IMR-90 (cell line): ENCODE measurements around the gene AP4S1. TPM values are rescaled to one million over a fixed set of nuclear protein-coding genes. Genes with fewer than 3 reads are reported as not detected.

Experiments used
- ATAC-seq: fragments of 200-7000 bp; cut with Tn5 transposase; 2 replicates; pipeline ENCODE4 v1.9.1; 2020; ENCODE audit warnings: low read depth, mild to moderate bottlenecking, moderate library complexity
- BruUV-seq: library from RNA; stranded (reverse); fragments of 400-500 nt; replicated peaks from 2 replicates; lab custom pipeline; 2021; lab: Mats Ljungman, UMichigan
- CTCF ChIA-PET: fragments of 300-600 bp; formaldehyde crosslinking; extraction: SDS; loops from one replicate; lab custom pipeline; 2021; ENCODE audit warnings: antibody characterized with exemption; lab: Yijun Ruan, JAX
- POLR2A ChIA-PET: fragments of 300-600 bp; sonication (Branson Sonifier 250); formaldehyde crosslinking; loops from one replicate; lab custom pipeline; 2022; ENCODE audit warnings: antibody characterized with exemption; ENCODE audit not compliant: unreplicated experiment; lab: Charles Lee
- DNase-seq: peaks from one replicate; pipeline ENCODE4 v3.0.0; 2013
- H2AFZ ChIP-seq: replicated peaks from 2 replicates; pipeline ENCODE3; 2013; ENCODE audit warnings: low read length, mild to moderate bottlenecking; ENCODE audit not compliant: poor library complexity
- H2AK5ac ChIP-seq: 2 replicates; pipeline ENCODE4 v1.6.1; 2013; ENCODE audit warnings: low read depth, low read length, inconsistent platforms
- H2AK9ac ChIP-seq: replicated peaks from 2 replicates; pipeline ENCODE3; 2013; ENCODE audit warnings: mild to moderate bottlenecking, low read depth, low read length, moderate library complexity; ENCODE audit not compliant: poor library complexity
- H2BK120ac ChIP-seq: 2 replicates; pipeline ENCODE4 v1.6.1; 2013; ENCODE audit warnings: low read depth, low read length, inconsistent platforms
- H2BK15ac ChIP-seq: 3 replicates; pipeline ENCODE4 v1.6.1; 2013; ENCODE audit warnings: low read depth, low read length, inconsistent platforms
- H2BK20ac ChIP-seq: 2 replicates; pipeline ENCODE4 v1.6.1; 2013; ENCODE audit warnings: low read depth, mild to moderate bottlenecking, inconsistent platforms, low read length, moderate library complexity
- H2BK5ac ChIP-seq: 2 replicates; pipeline ENCODE4 v1.6.1; 2013; ENCODE audit warnings: mild to moderate bottlenecking, low read depth, low read length, inconsistent platforms; ENCODE audit not compliant: poor library complexity, severe bottlenecking
- H3K14ac ChIP-seq: replicated peaks from 2 replicates; pipeline ENCODE4 v1.6.1; 2013; ENCODE audit warnings: low read depth, low read length, inconsistent platforms
- H3K18ac ChIP-seq: 2 replicates; pipeline ENCODE4 v1.6.1; 2013; ENCODE audit warnings: low read depth, low read length, control low read depth
- H3K23ac ChIP-seq: 2 replicates; pipeline ENCODE4 v1.6.1; 2013; ENCODE audit warnings: low read depth, low read length, inconsistent platforms
- H3K27ac ChIP-seq: 2 replicates; pipeline ENCODE4 v1.5.1; 2013; ENCODE audit warnings: mild to moderate bottlenecking, control low read depth, low read length; ENCODE audit not compliant: insufficient read depth
- H3K27me3 ChIP-seq: 2 replicates; pipeline ENCODE4 v1.6.1; 2013; ENCODE audit warnings: low read length; ENCODE audit not compliant: control insufficient read depth, insufficient read depth
- H3K36me3 ChIP-seq: 2 replicates; pipeline ENCODE4 v1.6.1; 2013; ENCODE audit warnings: low read length, mixed read lengths; ENCODE audit not compliant: control insufficient read depth, insufficient read depth
- H3K4ac ChIP-seq: 2 replicates; pipeline ENCODE4 v1.6.1; 2013; ENCODE audit warnings: low read depth, low read length, inconsistent platforms
- H3K4me1 ChIP-seq: 2 replicates; pipeline ENCODE4 v1.6.1; 2013; ENCODE audit warnings: low read length, mixed read lengths; ENCODE audit not compliant: control insufficient read depth, insufficient read depth
- H3K4me2 ChIP-seq: 2 replicates; pipeline ENCODE4 v1.6.1; 2013; ENCODE audit warnings: low read depth, mild to moderate bottlenecking, control low read depth, low read length, moderate library complexity
- H3K4me3 ChIP-seq: 2 replicates; pipeline ENCODE4 v1.5.1; 2013; ENCODE audit warnings: low read depth, mild to moderate bottlenecking, control low read depth, low read length, moderate library complexity; ENCODE audit not compliant: insufficient read depth
- H3K56ac ChIP-seq: 2 replicates; pipeline ENCODE4 v1.6.1; 2013; ENCODE audit warnings: low read length, inconsistent platforms; ENCODE audit not compliant: insufficient read depth; ENCODE audit errors: extremely low read depth
- H3K79me1 ChIP-seq, 2 experiments: 2 replicates each; pipeline ENCODE4 v1.6.1; 2013; ENCODE audit warnings: low read length in 2 of 2, inconsistent platforms in 1 of 2, low read depth in 1 of 2
- H3K9ac ChIP-seq: 2 replicates; pipeline ENCODE4 v1.6.1; 2013; ENCODE audit warnings: low read depth, low read length, control low read depth
- H3K9me1 ChIP-seq: 2 replicates; pipeline ENCODE4 v1.6.1; 2013; ENCODE audit warnings: low read length, inconsistent platforms; ENCODE audit not compliant: insufficient read depth
- H3K9me3 ChIP-seq: 2 replicates; pipeline ENCODE4 v1.6.1; 2013; ENCODE audit warnings: low read length; ENCODE audit not compliant: control insufficient read depth, insufficient read depth
- H4K20me1 ChIP-seq: 2 replicates; pipeline ENCODE4 v1.6.1; 2013; ENCODE audit warnings: low read length, inconsistent platforms; ENCODE audit not compliant: insufficient read depth
- H4K5ac ChIP-seq: 2 replicates; pipeline ENCODE4 v1.6.1; 2013; ENCODE audit warnings: mild to moderate bottlenecking, low read depth, low read length, control low read depth
- H4K8ac ChIP-seq, 2 experiments: 2 replicates each; pipeline ENCODE4 v1.6.1; 2013; ENCODE audit warnings: low read depth in 2 of 2, low read length in 2 of 2, control low read depth in 1 of 2, inconsistent platforms in 1 of 2
- H4K91ac ChIP-seq: 2 replicates; pipeline ENCODE4 v1.6.1; 2013; ENCODE audit warnings: low read depth, low read length, inconsistent platforms; ENCODE audit not compliant: insufficient read depth
- BHLHE40 ChIP-seq: fragments of 150-350 bp; IDR thresholded peaks from 2 replicates; pipeline ENCODE4 v1.6.1; 2016; ENCODE audit warnings: mild to moderate bottlenecking, low read depth, low read length
- CEBPB ChIP-seq: IDR thresholded peaks from 2 replicates; pipeline ENCODE4 v1.6.1; 2012; ENCODE audit warnings: low read depth, low read length, improper control_type of control experiment
- CHD1 ChIP-seq: IDR thresholded peaks from 2 replicates; pipeline ENCODE4 v1.6.1; 2012; ENCODE audit warnings: low read depth, low read length, improper control_type of control experiment
- FOS ChIP-seq: fragments of 150-350 bp; IDR thresholded peaks from 2 replicates; pipeline ENCODE4 v1.6.1; 2016; ENCODE audit warnings: low read depth, low read length
- MAFK ChIP-seq: IDR thresholded peaks from 2 replicates; pipeline ENCODE4 v1.6.1; 2012; ENCODE audit warnings: low read depth, low read length, improper control_type of control experiment
- MAZ ChIP-seq: IDR thresholded peaks from 2 replicates; pipeline ENCODE4 v1.6.1; 2012; ENCODE audit warnings: low read depth, mild to moderate bottlenecking, low read length, improper control_type of control experiment, moderate library complexity, borderline replicate concordance
- MXI1 ChIP-seq: IDR thresholded peaks from 2 replicates; pipeline ENCODE4 v1.6.1; 2012; ENCODE audit warnings: low read depth, mild to moderate bottlenecking, low read length, moderate library complexity, borderline replicate concordance
- NFE2L2 ChIP-seq: fragments of 150-350 bp; IDR thresholded peaks from 2 replicates; pipeline ENCODE4 v1.6.1; 2016; ENCODE audit warnings: low read depth, mild to moderate bottlenecking, low read length
- POLR2A ChIP-seq: IDR thresholded peaks from 2 replicates; pipeline ENCODE4 v1.6.1; 2012; ENCODE audit warnings: mild to moderate bottlenecking, low read depth, low read length
- RAD21 ChIP-seq: IDR thresholded peaks from 2 replicates; pipeline ENCODE4 v1.6.1; 2012; ENCODE audit warnings: low read length, improper control_type of control experiment
- RCOR1 ChIP-seq: IDR thresholded peaks from 2 replicates; pipeline ENCODE4 v1.6.1; 2012; ENCODE audit warnings: mild to moderate bottlenecking, low read length, improper control_type of control experiment; ENCODE audit not compliant: insufficient replicate concordance
- RFX5 ChIP-seq: IDR thresholded peaks from 2 replicates; pipeline ENCODE4 v1.8.0; 2012; ENCODE audit warnings: low read depth, mild to moderate bottlenecking, low read length, moderate library complexity
- SMC3 ChIP-seq: fragments of 150-350 bp; IDR thresholded peaks from 2 replicates; pipeline ENCODE4 v1.6.1; 2016; ENCODE audit warnings: low read depth, mild to moderate bottlenecking, antibody characterized with exemption, low read length, moderate library complexity
- WGBS, 2 experiments: methylation state at CpG; one replicate each; pipeline versions ENCODE4 v1.1.5 to v1.1.7; 2013; ENCODE audit warnings: missing lambda C conversion rate in 2 of 2; ENCODE audit not compliant: insufficient read length in 1 of 2; ENCODE audit errors: extremely low coverage in 2 of 2; 5-methylcytosine and 5-hydroxymethylcytosine counted together
- dilution Hi-C: fragments of 300-500 bp; cut with HindIII; formaldehyde crosslinking; loops from one replicate; pipeline ENCODE4 v1.14.3; 2018; ENCODE audit warnings: low sequenced_read_pairs; ENCODE audit not compliant: unreplicated experiment
- in situ Hi-C: fragments of 300-500 bp; cut with MboI; formaldehyde crosslinking; loops from 3 replicates; pipeline ENCODE4 v1.14.3; 2019; ENCODE audit warnings: low sequenced_read_pairs, inconsistent platforms, mixed read lengths
- intact Hi-C: fragments of 100-400 bp; cut with micrococcal nuclease; formaldehyde crosslinking; loops from 2 replicates; pipeline ENCODE4 v1.10.0; 2022
- polyA plus RNA-seq, 3 experiments: library from polyadenylated mRNA; depleted of rRNA; stranded (reverse); fragments of >200 nt; gene quantifications; 2 replicates each; pipeline ENCODE4 v1.2.3, GENCODE V29; 2012; ENCODE audit warnings: low replicate concordance in 1 of 3
- total RNA-seq: library from RNA; depleted of rRNA; stranded (reverse); fragments of >200 nt; gene quantifications from 2 replicates; pipeline ENCODE4 v1.2.3, GENCODE V29; 2012
- TF ChIP-seq, protein P1 (sequence below): fragments of 150-350 bp; IDR thresholded peaks from 2 replicates; pipeline ENCODE4 v1.6.1; 2017; ENCODE audit warnings: mild to moderate bottlenecking, antibody characterized with exemption, low read length, low read depth
- TF ChIP-seq, protein P2 (sequence below): fragments of 150-350 bp; IDR thresholded peaks from 2 replicates; pipeline ENCODE4 v1.6.1; 2016; ENCODE audit warnings: low read depth, mild to moderate bottlenecking, low read length, moderate library complexity, borderline replicate concordance
- TF ChIP-seq, protein P3 (sequence below): conservative IDR thresholded peaks from 2 replicates; pipeline ENCODE4 v1.5.1; 2012; ENCODE audit warnings: mild to moderate bottlenecking, low read depth, low read length, improper control_type of control experiment

The AP4S1 gene
- total and polyA plus RNA-seq, 2 of the 4 experiments (the other 2 are of a cell fraction), result 2.7 to 4.5 TPM

DNA sequence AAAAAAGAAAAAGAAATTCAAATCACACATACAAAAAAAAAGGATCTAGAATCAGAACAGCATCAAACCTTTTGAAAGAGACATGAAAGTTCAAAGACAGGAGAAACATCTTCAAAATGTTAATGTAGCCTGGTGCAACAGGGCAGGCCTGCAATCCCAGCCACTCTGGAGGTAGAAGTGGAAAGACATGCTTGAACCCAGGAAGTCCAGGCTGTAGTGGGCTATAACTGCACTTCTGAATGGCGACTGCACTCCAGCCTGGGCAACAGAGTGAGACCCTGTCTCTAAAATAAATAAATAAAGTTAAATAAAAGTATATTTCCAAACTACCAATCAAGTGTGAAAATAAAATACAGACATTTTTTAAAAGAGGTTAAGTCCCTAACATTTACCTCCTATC is 18.7 kb upstream of the AP4S1 start:
- Histone ChIP-seq H3K4me2 (no peak overlapping the region), H3K9me1 (peaks cover 4% of the 10 kb centered on the region), H2BK15ac (no peak overlapping the region), H3K18ac (no peak overlapping the region), H3K4me1 (peaks cover 5% of the 10 kb centered on the region; the same call in 1 of the 2 replicates), H4K5ac (no peak overlapping the region), H3K9me3 (no peaks in the 10 kb centered on the region), H3K9ac (no peak overlapping the region), H3K27ac (no peak overlapping the region), H3K14ac (no peak overlapping the region), H3K23ac (no peak overlapping the region), H2AK5ac (no peak overlapping the region), H4K8ac (no peak overlapping the region), H2AK9ac (no peak overlapping the region), H2BK20ac (no peak overlapping the region), H3K4me3 (no peak overlapping the region), H4K91ac (no peak overlapping the region), H4K20me1 (peaks cover 70% of the 10 kb centered on the region), H3K36me3 (peaks cover 13% of the 10 kb centered on the region), H3K4ac (no peak overlapping the region), H2BK120ac (no peak overlapping the region), H2BK5ac (no peak overlapping the region), H3K56ac (no peak overlapping the region), H3K79me1 (peaks cover 24 to 77% of the 10 kb centered on the region in 2 experiments), H3K27me3 (no peaks in the 10 kb centered on the region), H2AFZ (no peak overlapping the region)
- WGBS, 2 experiments, result no CpG with 5 or more reads among the region's 1 CpG
- ChIA-PET CTCF (no interaction called here), POLR2A (no interaction called here)
- dilution Hi-C loops (no loop called here), intact Hi-C loops (no loop called here), in situ Hi-C loops (no loop called here)
- DNase-seq (no peak), ATAC-seq (no peak)
- TF ChIP-seq, protein P1, sequence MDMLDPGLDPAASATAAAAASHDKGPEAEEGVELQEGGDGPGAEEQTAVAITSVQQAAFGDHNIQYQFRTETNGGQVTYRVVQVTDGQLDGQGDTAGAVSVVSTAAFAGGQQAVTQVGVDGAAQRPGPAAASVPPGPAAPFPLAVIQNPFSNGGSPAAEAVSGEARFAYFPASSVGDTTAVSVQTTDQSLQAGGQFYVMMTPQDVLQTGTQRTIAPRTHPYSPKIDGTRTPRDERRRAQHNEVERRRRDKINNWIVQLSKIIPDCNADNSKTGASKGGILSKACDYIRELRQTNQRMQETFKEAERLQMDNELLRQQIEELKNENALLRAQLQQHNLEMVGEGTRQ, result no peak
- TF ChIP-seq, protein P2, sequence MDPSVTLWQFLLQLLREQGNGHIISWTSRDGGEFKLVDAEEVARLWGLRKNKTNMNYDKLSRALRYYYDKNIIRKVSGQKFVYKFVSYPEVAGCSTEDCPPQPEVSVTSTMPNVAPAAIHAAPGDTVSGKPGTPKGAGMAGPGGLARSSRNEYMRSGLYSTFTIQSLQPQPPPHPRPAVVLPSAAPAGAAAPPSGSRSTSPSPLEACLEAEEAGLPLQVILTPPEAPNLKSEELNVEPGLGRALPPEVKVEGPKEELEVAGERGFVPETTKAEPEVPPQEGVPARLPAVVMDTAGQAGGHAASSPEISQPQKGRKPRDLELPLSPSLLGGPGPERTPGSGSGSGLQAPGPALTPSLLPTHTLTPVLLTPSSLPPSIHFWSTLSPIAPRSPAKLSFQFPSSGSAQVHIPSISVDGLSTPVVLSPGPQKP, result no peak
- TF ChIP-seq POLR2A, result no peak
- TF ChIP-seq MAZ, result no peak
- TF ChIP-seq NFE2L2, result no peak
- TF ChIP-seq, protein P3, sequence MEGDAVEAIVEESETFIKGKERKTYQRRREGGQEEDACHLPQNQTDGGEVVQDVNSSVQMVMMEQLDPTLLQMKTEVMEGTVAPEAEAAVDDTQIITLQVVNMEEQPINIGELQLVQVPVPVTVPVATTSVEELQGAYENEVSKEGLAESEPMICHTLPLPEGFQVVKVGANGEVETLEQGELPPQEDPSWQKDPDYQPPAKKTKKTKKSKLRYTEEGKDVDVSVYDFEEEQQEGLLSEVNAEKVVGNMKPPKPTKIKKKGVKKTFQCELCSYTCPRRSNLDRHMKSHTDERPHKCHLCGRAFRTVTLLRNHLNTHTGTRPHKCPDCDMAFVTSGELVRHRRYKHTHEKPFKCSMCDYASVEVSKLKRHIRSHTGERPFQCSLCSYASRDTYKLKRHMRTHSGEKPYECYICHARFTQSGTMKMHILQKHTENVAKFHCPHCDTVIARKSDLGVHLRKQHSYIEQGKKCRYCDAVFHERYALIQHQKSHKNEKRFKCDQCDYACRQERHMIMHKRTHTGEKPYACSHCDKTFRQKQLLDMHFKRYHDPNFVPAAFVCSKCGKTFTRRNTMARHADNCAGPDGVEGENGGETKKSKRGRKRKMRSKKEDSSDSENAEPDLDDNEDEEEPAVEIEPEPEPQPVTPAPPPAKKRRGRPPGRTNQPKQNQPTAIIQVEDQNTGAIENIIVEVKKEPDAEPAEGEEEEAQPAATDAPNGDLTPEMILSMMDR, result no peak
- no peak for TF ChIP-seq CHD1
- TF ChIP-seq MXI1, result no peak
- TF ChIP-seq BHLHE40, result no peak
- no peak for TF ChIP-seq RAD21
- TF ChIP-seq RCOR1, result no peak
- no peak for TF ChIP-seq CEBPB
- TF ChIP-seq RFX5, result no peak
- TF ChIP-seq SMC3, result no peak
- TF ChIP-seq FOS, result no peak
- TF ChIP-seq MAFK, result no peak
- BruUV-seq, result no TSS peak
